Thyroid gland (tissue), 4 donors: Measurements from ENCODE around the gene ADAMTS7. TPM values are rescaled to one million over a fixed set of nuclear protein-coding genes. Genes with fewer than 3 reads are reported as not detected.

Experiments
- DNase-seq, 2 donors: peaks; one replicate each; pipeline ENCODE4 v3.0.0-alpha.2; 2019
- H3K27ac ChIP-seq, 3 donors: fragments of 200-600 bp; sonication (generic); 1 replicate in 2 of 3; 2 replicates in 1 of 3; pipeline ENCODE4 v1.5.1; 2016 to 2019; ENCODE audit warnings: mild to moderate bottlenecking in 1 of 3, moderate library complexity in 1 of 3
- H3K27me3 ChIP-seq: fragments of 200-600 bp; sonication (generic); one replicate; pipeline ENCODE4 v1.5.1; 2019
- H3K36me3 ChIP-seq, 2 donors: fragments of 200-600 bp; sonication (generic); one replicate each; pipeline ENCODE4 v1.5.1; 2016 to 2019
- H3K4me1 ChIP-seq, 2 donors: fragments of 200-600 bp; sonication (generic); one replicate each; pipeline ENCODE4 v1.5.1; 2017 to 2019
- H3K4me3 ChIP-seq, 3 donors: fragments of 200-600 bp; sonication (generic); replicated peaks in 1 of 3; 1 replicate in 2 of 3; 2 replicates in 1 of 3; pipeline ENCODE4 v1.5.1; 2016; ENCODE audit warnings: mild to moderate bottlenecking in 1 of 3
- H3K9me3 ChIP-seq: fragments of 200-600 bp; sonication (generic); one replicate; pipeline ENCODE4 v1.5.1; 2017
- CTCF ChIP-seq, 6 experiments: fragments of 200-600 bp in 3 of 6; fragments of 450-650 bp in 3 of 6; sonication (generic) in 3 of 6; IDR thresholded peaks; one replicate each; pipeline ENCODE4 v1.5.1; 2016 to 2019; ENCODE audit warnings: antibody characterized with exemption in 6 of 6, mild to moderate bottlenecking in 2 of 6, inconsistent platforms in 1 of 6, moderate library complexity in 1 of 6
- POLR2A ChIP-seq, 2 donors: fragments of 450-650 bp; IDR thresholded peaks; one replicate each; pipeline ENCODE4 v1.6.1; 2017; ENCODE audit warnings: antibody characterized with exemption in 2 of 2, mild to moderate bottlenecking in 2 of 2, moderate library complexity in 1 of 2
- WGBS, 2 donors: methylation state at CpG; one replicate each; pipeline ENCODE4 v1.1.5; 2017; 5-methylcytosine and 5-hydroxymethylcytosine counted together
- intact Hi-C: fragments of 100-400 bp; cut with DNase I; formaldehyde crosslinking; loops from one replicate; pipeline ENCODE4 v1.15.1; 2023
- total RNA-seq, 4 donors: library from RNA; depleted of rRNA; stranded (reverse); fragments of >200 nt; gene quantifications; one replicate each; pipeline ENCODE4 v1.2.3, GENCODE V29; 2016

ADAMTS7 gene
- total RNA-seq: 1 to 10 TPM in 3 of 4 donors, under 1 TPM in 1; 0.68 to 2.5 (median 1.8) TPM

- WGBS, 2 donors: 1% methylated on average over 35 to 36 of the region's 73 CpGs
Measured at GRCh38 chr15:78811124-78811824, at the start of gene ADAMTS7. Gene ADAMTS7, minus strand, starts transcription at chr15:78811464. Its CDS starts 244 bp downstream, at chr15:78811220.

GRCh38 chr15:78859971-78860719 is 48.9 kb upstream of the ADAMTS7 start:
- intact Hi-C loops: no loop called here
- Histone ChIP-seq H3K9me3 (no peaks in the 10 kb centered on the region), H3K27me3 (no peaks in the 10 kb centered on the region), H3K4me3 (peak overlapping the region in 2 of 3 donors; percentile 26 to 40), H3K36me3 (no peaks in the 10 kb centered on the region), H3K4me1 (no peaks in the 10 kb centered on the region), H3K27ac (peak overlapping the region; percentile 7 to 58 (median 56))
- peak; percentile 26 to 62 (median 49) for TF ChIP-seq CTCF (IDR thresholded peaks at IDR 0.05)
- TF ChIP-seq POLR2A (IDR thresholded peaks at IDR 0.05): peak in 1 of 2 donors; percentile 13
- peak; percentile 66 to 67 for DNase-seq
- 1 to 2% methylated on average over 28 of the region's 28 CpGs for WGBS, 2 donors

More at GRCh38 chr15:78811124-78811824, at the start of gene ADAMTS7:
- peak; percentile 46 to 58 for DNase-seq
- peak within 1 kb of the TSS; percentile 17 to 62 (median 23) for H3K4me3 ChIP-seq
- intact Hi-C loops: no loop called here
- TF ChIP-seq CTCF (IDR thresholded peaks at IDR 0.05) (peak in 4 of 6 experiments; percentile 11 to 62 (median 33)), POLR2A (IDR thresholded peaks at IDR 0.05) (no peak)
- peak within 1 kb of the TSS in 2 of 3 donors; percentile 35 to 58 for H3K27ac ChIP-seq
- peaks cover 7 to 19% of the 10 kb centered on the region in 2 donors for H3K4me1 ChIP-seq
- no peaks in the 10 kb centered on the region for H3K36me3 ChIP-seq
- no peaks in the 10 kb centered on the region for H3K9me3 ChIP-seq
- no peaks in the 10 kb centered on the region for H3K27me3 ChIP-seq

GRCh38 chr15:78855746-78856145 is 44.5 kb upstream of the ADAMTS7 start:
- Histone ChIP-seq H3K4me3 (no peak overlapping the region), H3K27me3 (no peaks in the 10 kb centered on the region), H3K27ac (no peak overlapping the region), H3K4me1 (no peaks in the 10 kb centered on the region), H3K36me3 (no peaks in the 10 kb centered on the region), H3K9me3 (no peaks in the 10 kb centered on the region)
- TF ChIP-seq CTCF (IDR thresholded peaks at IDR 0.05) (no peak), POLR2A (IDR thresholded peaks at IDR 0.05) (no peak)
- intact Hi-C loops: no loop called here
- DNase-seq: no peak
- 61 to 64% methylated on average over 4 of the region's 4 CpGs for WGBS, 2 donors

GRCh38 chr15:78854833-78855372 is 43.6 kb upstream of the ADAMTS7 start:
- intact Hi-C loops: no loop called here
- no peaks in the 10 kb centered on the region for H3K36me3 ChIP-seq
- H3K4me1 ChIP-seq: no peaks in the 10 kb centered on the region
- no peak for DNase-seq
- 83 to 94% methylated on average over 2 of the region's 2 CpGs for WGBS, 2 donors
- no peak overlapping the region for H3K4me3 ChIP-seq
- no peak overlapping the region for H3K27ac ChIP-seq
- H3K9me3 ChIP-seq: no peaks in the 10 kb centered on the region
- H3K27me3 ChIP-seq: no peaks in the 10 kb centered on the region
- TF ChIP-seq CTCF (IDR thresholded peaks at IDR 0.05): no peak
- no peak for TF ChIP-seq POLR2A (IDR thresholded peaks at IDR 0.05)
